Prostate gland (tissue), 2 donors: ENCODE results near the gene DNAJB8. TPM values are rescaled to one million over a fixed set of nuclear protein-coding genes. Genes with fewer than 3 reads are reported as not detected.

Experiments
- DNase-seq: peaks from one replicate; pipeline ENCODE4 v3.0.0-alpha.2; 2019; ENCODE audit warnings: low spot score
- H3K27ac ChIP-seq, 2 donors: fragments of 200-600 bp; sonication (generic); 2 replicates each; pipeline ENCODE4 v1.5.1; 2017 to 2019
- H3K27me3 ChIP-seq: fragments of 200-600 bp; sonication (generic); replicated peaks from 2 replicates; pipeline ENCODE4 v1.5.1; 2019; ENCODE audit not compliant: insufficient read depth
- H3K36me3 ChIP-seq, 2 donors: fragments of 200-600 bp; sonication (generic); 1 replicate in 1 of 2; 2 replicates in 1 of 2; pipeline versions ENCODE4 v1.5.1 to v1.8.1; 2017 to 2019
- H3K4me1 ChIP-seq: fragments of 200-600 bp; sonication (generic); replicated peaks from 2 replicates; pipeline ENCODE4 v1.5.1; 2019
- H3K4me3 ChIP-seq, 2 donors: fragments of 200-600 bp; sonication (generic); 2 replicates each; pipeline ENCODE4 v1.5.1; 2017 to 2019
- H3K9me3 ChIP-seq: fragments of 200-600 bp; sonication (generic); 2 replicates; pipeline ENCODE4 v1.5.1; 2017
- POLR2A ChIP-seq: fragments of 450-650 bp; IDR thresholded peaks from one replicate; pipeline ENCODE4 v1.6.1; 2016; ENCODE audit warnings: antibody characterized with exemption, mild to moderate bottlenecking
- POLR2AphosphoS5 ChIP-seq: sonication (generic); formaldehyde crosslinking; IDR thresholded peaks from one replicate; pipeline ENCODE4 v1.6.1; 2017; ENCODE audit warnings: antibody characterized with exemption
- WGBS: methylation state at CpG from one replicate; pipeline ENCODE4 v1.1.5; 2018; 5-methylcytosine and 5-hydroxymethylcytosine counted together
- intact Hi-C: fragments of 100-400 bp; cut with DNase I; formaldehyde crosslinking; loops from one replicate; pipeline ENCODE4 v1.14.2; 2022
- total RNA-seq, 2 donors: library from RNA; depleted of rRNA; stranded (reverse); fragments of >200 nt; gene quantifications; one replicate each; pipeline ENCODE4 v1.1.0, GENCODE V29; 2016
- TF ChIP-seq, protein P1 (sequence below), 4 experiments: fragments of 200-600 bp in 2 of 4; fragments of 450-650 bp in 2 of 4; sonication (generic) in 2 of 4; IDR thresholded peaks; 1 replicate in 3 of 4; 2 replicates in 1 of 4; pipeline ENCODE4 v1.5.1; 2016 to 2019; ENCODE audit warnings: antibody characterized with exemption in 4 of 4, mild to moderate bottlenecking in 2 of 4, moderate library complexity in 2 of 4

The DNAJB8 gene
- total RNA-seq, 2 donors from 2014 or later, result 3.2 TPM; not detected in 1

DNA sequence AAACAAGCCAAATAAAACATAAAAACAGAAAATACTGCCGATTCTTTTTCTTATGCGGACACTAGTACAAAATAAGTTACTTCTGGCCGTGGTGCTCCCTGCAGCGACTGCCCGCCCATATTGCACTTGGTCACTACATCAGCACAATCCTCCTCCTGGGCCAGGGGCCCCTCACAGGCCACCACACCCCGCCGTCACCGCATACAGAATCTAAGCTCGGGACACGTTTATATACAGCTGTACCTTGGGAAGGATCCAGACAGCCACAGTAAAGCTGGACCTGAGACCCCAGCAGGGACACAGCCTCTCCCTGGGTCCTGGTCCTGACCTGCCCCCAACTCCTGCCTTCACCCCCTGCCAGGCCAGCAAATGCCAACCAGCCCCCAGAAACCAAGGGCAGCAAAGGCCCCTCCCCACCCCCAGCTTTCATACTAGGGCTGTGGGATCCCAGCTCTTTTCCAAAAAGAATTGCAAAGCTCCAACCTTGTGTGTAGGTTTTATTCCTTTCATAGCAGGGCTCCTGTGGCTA lies 12.9 kb upstream of the DNAJB8 start:
- Histone ChIP-seq H3K27ac (no peak overlapping the region), H3K9me3 (no peaks in the 10 kb centered on the region), H3K36me3 (peaks cover 6 to 18% of the 10 kb centered on the region in 2 donors), H3K4me1 (peaks cover 22% of the 10 kb centered on the region), H3K27me3 (no peaks in the 10 kb centered on the region), H3K4me3 (no peak overlapping the region)
- TF ChIP-seq, protein P1, sequence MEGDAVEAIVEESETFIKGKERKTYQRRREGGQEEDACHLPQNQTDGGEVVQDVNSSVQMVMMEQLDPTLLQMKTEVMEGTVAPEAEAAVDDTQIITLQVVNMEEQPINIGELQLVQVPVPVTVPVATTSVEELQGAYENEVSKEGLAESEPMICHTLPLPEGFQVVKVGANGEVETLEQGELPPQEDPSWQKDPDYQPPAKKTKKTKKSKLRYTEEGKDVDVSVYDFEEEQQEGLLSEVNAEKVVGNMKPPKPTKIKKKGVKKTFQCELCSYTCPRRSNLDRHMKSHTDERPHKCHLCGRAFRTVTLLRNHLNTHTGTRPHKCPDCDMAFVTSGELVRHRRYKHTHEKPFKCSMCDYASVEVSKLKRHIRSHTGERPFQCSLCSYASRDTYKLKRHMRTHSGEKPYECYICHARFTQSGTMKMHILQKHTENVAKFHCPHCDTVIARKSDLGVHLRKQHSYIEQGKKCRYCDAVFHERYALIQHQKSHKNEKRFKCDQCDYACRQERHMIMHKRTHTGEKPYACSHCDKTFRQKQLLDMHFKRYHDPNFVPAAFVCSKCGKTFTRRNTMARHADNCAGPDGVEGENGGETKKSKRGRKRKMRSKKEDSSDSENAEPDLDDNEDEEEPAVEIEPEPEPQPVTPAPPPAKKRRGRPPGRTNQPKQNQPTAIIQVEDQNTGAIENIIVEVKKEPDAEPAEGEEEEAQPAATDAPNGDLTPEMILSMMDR (IDR thresholded peaks at IDR 0.05), result no peak
- DNase-seq, result no peak
- intact Hi-C loops, result loop anchor here (5.0 kb wide), 1 partner anchor 97 kb away; no protein-coding TSS in a partner anchor
- 56% methylated on average over 10 of the region's 10 CpGs for WGBS

DNA sequence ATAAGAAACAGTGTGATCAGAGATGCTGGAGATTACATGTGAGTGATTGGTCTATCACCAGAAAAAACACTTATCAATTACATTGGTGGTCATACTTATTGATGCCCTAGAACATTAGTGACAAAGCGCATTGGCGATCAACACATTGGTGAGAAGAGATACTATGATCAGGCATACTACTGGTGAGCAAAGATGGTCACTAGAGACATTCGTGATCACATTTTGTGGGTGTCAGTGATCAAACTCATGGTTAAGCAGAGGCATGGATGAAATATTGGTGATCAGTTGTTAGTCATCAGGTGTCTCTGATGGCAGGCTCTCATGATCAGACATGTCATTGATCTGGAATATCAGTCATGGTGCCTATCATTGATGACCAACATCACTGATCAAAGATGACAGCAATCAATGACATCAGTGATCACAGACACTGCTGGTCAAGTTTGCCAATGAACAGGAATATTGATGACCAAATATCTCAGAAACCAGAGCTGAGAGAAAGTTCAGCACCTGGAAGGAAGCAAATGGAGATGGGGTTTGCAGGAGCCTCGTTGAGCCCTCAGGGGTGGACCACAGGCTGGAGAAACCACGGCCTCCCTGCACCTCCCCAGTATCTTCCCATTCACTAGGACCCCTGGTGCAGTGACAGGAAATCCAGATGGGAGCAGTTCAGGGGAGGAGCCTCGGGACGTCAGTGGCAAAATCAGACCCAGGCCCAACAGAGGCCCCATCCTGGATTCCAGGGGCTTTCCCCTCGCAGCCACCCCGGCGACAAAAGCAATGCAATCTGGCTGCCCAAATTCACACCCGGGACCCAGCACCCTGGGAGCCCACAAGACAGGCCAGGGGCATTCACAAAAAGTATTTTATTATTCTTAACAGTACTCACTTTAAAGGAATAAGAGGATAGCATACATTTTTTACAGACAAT lies 12.2 kb upstream of the DNAJB8 start:
- H3K27me3 ChIP-seq, result no peaks in the 10 kb centered on the region

DNA sequence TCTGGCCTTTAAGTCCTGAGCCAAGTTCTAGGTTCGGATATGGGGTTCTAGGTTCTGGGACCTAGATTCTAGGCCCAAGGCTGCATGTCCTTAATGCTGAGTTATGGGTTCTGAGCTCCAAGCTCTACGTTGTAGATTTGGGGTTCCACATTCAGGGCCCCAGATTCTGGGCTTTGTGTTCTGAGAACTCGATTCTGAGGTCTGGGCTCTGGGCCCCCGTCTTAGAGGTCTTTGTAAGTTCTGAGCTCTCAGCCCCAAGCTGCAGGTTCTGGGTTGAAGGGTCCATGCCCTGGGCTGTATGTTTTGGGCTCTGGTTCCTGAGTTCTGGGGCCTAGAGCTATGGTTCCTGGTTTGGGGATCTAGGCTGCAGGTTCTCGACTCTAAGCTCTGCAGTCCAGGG lies 10.0 kb upstream of the DNAJB8 start:
- TF ChIP-seq, protein P1 (IDR thresholded peaks at IDR 0.05), result no peak
- TF ChIP-seq POLR2A (no peak), POLR2AphosphoS5 (no peak)
- WGBS, result 93% methylated on average over 5 of the region's 5 CpGs

More for the DNA sequence above, 12.2 kb upstream of the DNAJB8 start:
- no peak for DNase-seq
- WGBS, result 72% methylated on average over 11 of the region's 11 CpGs
- Histone ChIP-seq H3K4me1 (peaks cover 22% of the 10 kb centered on the region), H3K9me3 (no peaks in the 10 kb centered on the region), H3K36me3 (peaks cover 6 to 18% of the 10 kb centered on the region in 2 donors), H3K27ac (no peak overlapping the region), H3K4me3 (no peak overlapping the region)
- intact Hi-C loops, result no loop called here
- TF ChIP-seq POLR2A (no peak), POLR2AphosphoS5 (no peak)
- TF ChIP-seq, protein P1 (IDR thresholded peaks at IDR 0.05), result no peak

DNA sequence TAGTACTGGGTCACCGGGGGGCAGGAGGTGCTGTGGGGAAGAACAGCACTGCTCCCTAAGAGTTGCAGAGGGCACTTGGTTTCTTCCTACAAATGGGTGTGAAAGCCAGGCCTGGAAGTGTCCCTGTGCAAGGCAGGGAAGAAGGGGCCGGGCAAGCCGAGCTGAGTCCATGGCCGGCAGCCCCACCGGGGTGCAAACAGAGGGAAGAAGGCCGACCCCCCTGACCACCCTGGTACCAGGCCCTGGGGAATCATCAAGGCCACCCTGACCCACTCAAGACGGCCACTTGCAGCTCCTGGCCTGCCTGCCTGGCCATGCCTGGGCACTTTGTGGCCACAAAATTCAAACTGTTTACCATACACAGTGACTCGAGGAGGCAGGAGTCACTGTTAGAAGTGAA lies 8.7 kb upstream of the DNAJB8 start:
- Histone ChIP-seq H3K4me3 (no peak overlapping the region), H3K36me3 (peaks cover 2 to 5% of the 10 kb centered on the region in 2 donors), H3K27ac (no peak overlapping the region), H3K9me3 (no peaks in the 10 kb centered on the region), H3K27me3 (no peaks in the 10 kb centered on the region), H3K4me1 (no peaks in the 10 kb centered on the region)
- no peak for DNase-seq
- no peak for TF ChIP-seq POLR2A
- TF ChIP-seq, protein P1 (IDR thresholded peaks at IDR 0.05), result no peak
- TF ChIP-seq POLR2AphosphoS5, result no peak
- WGBS, result 80% methylated on average over 7 of the region's 8 CpGs
- intact Hi-C loops, result no loop called here

More for the DNA sequence above, 10.0 kb upstream of the DNAJB8 start:
- H3K9me3 ChIP-seq, result no peaks in the 10 kb centered on the region
- H3K4me3 ChIP-seq, result no peak overlapping the region
- H3K27me3 ChIP-seq, result no peaks in the 10 kb centered on the region
- no peak for DNase-seq
- peaks cover 6 to 18% of the 10 kb centered on the region in 2 donors for H3K36me3 ChIP-seq
- H3K4me1 ChIP-seq, result peaks cover 10% of the 10 kb centered on the region
- intact Hi-C loops, result no loop called here
- no peak overlapping the region for H3K27ac ChIP-seq
